Liver (tissue), 9 donors: Measurements from ENCODE around the gene CRYGS. TPM values are rescaled to one million over a fixed set of nuclear protein-coding genes. Genes with fewer than 3 reads are reported as not detected.

Experiments
- DNase-seq: peaks from one replicate; pipeline ENCODE4 v3.0.0-alpha.2; 2017; ENCODE audit warnings: low spot score
- H3K27ac ChIP-seq, 2 donors: one replicate each; pipeline ENCODE4 v1.7.0; 2013; ENCODE audit warnings: inconsistent platforms in 2 of 2, low read length in 2 of 2, control low read depth in 1 of 2, low read depth in 1 of 2, mild to moderate bottlenecking in 1 of 2
- H3K27me3 ChIP-seq, 4 donors: one replicate each; pipeline versions ENCODE4 v1.6.1 to v1.7.0; 2013; ENCODE audit warnings: low read length in 3 of 4, inconsistent platforms in 1 of 4, mild to moderate bottlenecking in 1 of 4, moderate library complexity in 1 of 4; ENCODE audit not compliant: control insufficient read depth in 4 of 4, insufficient read depth in 4 of 4
- H3K36me3 ChIP-seq, 4 donors: one replicate each; pipeline versions ENCODE4 v1.6.1 to v1.7.0; 2013; ENCODE audit warnings: low read length in 3 of 4, mild to moderate bottlenecking in 3 of 4, low read depth in 1 of 4, moderate library complexity in 1 of 4; ENCODE audit not compliant: control insufficient read depth in 4 of 4, insufficient read depth in 3 of 4
- H3K4me1 ChIP-seq, 4 donors: one replicate each; pipeline versions ENCODE4 v1.6.1 to v1.7.0; 2013; ENCODE audit warnings: low read length in 3 of 4, mild to moderate bottlenecking in 3 of 4, moderate library complexity in 1 of 4; ENCODE audit not compliant: control insufficient read depth in 4 of 4, insufficient read depth in 4 of 4
- H3K4me3 ChIP-seq, 3 donors: one replicate each; pipeline versions ENCODE4 v1.6.1 to v1.7.0; 2013; ENCODE audit warnings: low read length in 3 of 3, control low read depth in 1 of 3, low read depth in 1 of 3, mild to moderate bottlenecking in 1 of 3
- H3K9ac ChIP-seq, 2 donors: one replicate each; pipeline ENCODE4 v1.7.0; 2013; ENCODE audit warnings: low read length in 2 of 2, mild to moderate bottlenecking in 2 of 2, moderate library complexity in 2 of 2, control low read depth in 1 of 2, low read depth in 1 of 2
- H3K9me3 ChIP-seq, 4 donors: one replicate each; pipeline versions ENCODE4 v1.6.1 to v1.7.0; 2013; ENCODE audit warnings: low read length in 3 of 4; ENCODE audit not compliant: control insufficient read depth in 4 of 4
- ATF3 ChIP-seq: IDR thresholded peaks from 2 replicates; pipeline ENCODE4 v1.6.1; 2016; ENCODE audit warnings: antibody characterized with exemption
- CTCF ChIP-seq: fragments of 150-350 bp; IDR thresholded peaks from 2 replicates; pipeline ENCODE4 v1.5.1; 2017; ENCODE audit warnings: improper control_type of control experiment, low read depth, low read length; ENCODE audit not compliant: missing input control
- EGR1 ChIP-seq, 2 donors: IDR thresholded peaks; 2 replicates each; pipeline ENCODE4 v1.6.1; 2016 to 2018; ENCODE audit warnings: antibody characterized with exemption in 2 of 2, low read depth in 2 of 2
- FOXA1 ChIP-seq: IDR thresholded peaks from 2 replicates; pipeline ENCODE4 v1.6.1; 2016; ENCODE audit warnings: antibody characterized with exemption
- FOXA2 ChIP-seq: IDR thresholded peaks from 2 replicates; pipeline ENCODE4 v1.6.1; 2016; ENCODE audit warnings: antibody characterized with exemption
- GABPA ChIP-seq, 2 donors: IDR thresholded peaks in 1 of 2; conservative IDR thresholded peaks in 1 of 2; 2 replicates each; pipeline ENCODE4 v1.6.1; 2016; ENCODE audit warnings: antibody characterized with exemption in 2 of 2, mild to moderate bottlenecking in 1 of 2, moderate library complexity in 1 of 2
- HNF4A ChIP-seq, 2 donors: conservative IDR thresholded peaks; 2 replicates each; pipeline ENCODE4 v1.6.1; 2016; ENCODE audit warnings: antibody characterized with exemption in 2 of 2, mild to moderate bottlenecking in 2 of 2
- HNF4G ChIP-seq: IDR thresholded peaks from 2 replicates; pipeline ENCODE4 v1.6.1; 2016; ENCODE audit warnings: antibody characterized with exemption
- JUND ChIP-seq, 2 donors: IDR thresholded peaks; 2 replicates each; pipeline ENCODE4 v1.6.1; 2016; ENCODE audit warnings: antibody characterized with exemption in 2 of 2
- MAX ChIP-seq: IDR thresholded peaks from 2 replicates; pipeline ENCODE4 v1.6.1; 2016; ENCODE audit warnings: antibody characterized with exemption
- NR2F2 ChIP-seq: IDR thresholded peaks from 2 replicates; pipeline ENCODE4 v1.6.1; 2016; ENCODE audit warnings: antibody characterized with exemption
- RAD21 ChIP-seq, 2 donors: IDR thresholded peaks; 2 replicates each; pipeline ENCODE4 v1.6.1; 2016; ENCODE audit warnings: antibody characterized with exemption in 2 of 2, mild to moderate bottlenecking in 2 of 2
- REST ChIP-seq: IDR thresholded peaks from 2 replicates; pipeline ENCODE4 v1.6.1; 2016; ENCODE audit warnings: antibody characterized with exemption, mild to moderate bottlenecking
- RXRA ChIP-seq, 2 donors: IDR thresholded peaks; 2 replicates each; pipeline ENCODE4 v1.6.1; 2017 to 2018; ENCODE audit warnings: antibody characterized with exemption in 2 of 2, mild to moderate bottlenecking in 1 of 2
- SP1 ChIP-seq: IDR thresholded peaks from 2 replicates; pipeline ENCODE4 v1.6.1; 2018; ENCODE audit warnings: antibody characterized with exemption, mild to moderate bottlenecking
- TAF1 ChIP-seq: conservative IDR thresholded peaks from 2 replicates; pipeline ENCODE4 v1.6.1; 2016; ENCODE audit warnings: antibody characterized with exemption, mild to moderate bottlenecking
- YY1 ChIP-seq: IDR thresholded peaks from 2 replicates; pipeline ENCODE4 v1.6.1; 2016; ENCODE audit warnings: antibody characterized with exemption, mild to moderate bottlenecking
- ZBTB33 ChIP-seq: IDR thresholded peaks from 2 replicates; pipeline ENCODE4 v1.6.1; 2016; ENCODE audit warnings: antibody characterized with exemption
- WGBS: extraction: QIAGEN DNeasy Blood & Tissue Kit; methylation state at CpG from one replicate; pipeline ENCODE4 v1.1.7; 2013; 5-methylcytosine and 5-hydroxymethylcytosine counted together
- polyA plus RNA-seq, 2 donors: library from polyadenylated mRNA; stranded (reverse) in 1 of 2; unstranded in 1 of 2; fragments of 200-250 nt in 1 of 2; fragments of >200 nt in 1 of 2; fragmentation: Nextera tagmentation in 1 of 2; extraction: Ambion mirVana in 1 of 2; gene quantifications; one replicate each; pipeline versions ENCODE4 v1.2.1 to v1.2.3, GENCODE V29; 2013 to 2015
- total RNA-seq, 2 donors: library from RNA; depleted of rRNA; stranded (reverse); fragments of >200 nt; gene quantifications; one replicate each; pipeline ENCODE4 v1.2.3, GENCODE V29; 2014
- donor health status: healthy.
- donor health status: healthy.
- donor health status: healthy.
- donor health status: healthy.
- donor health status: healthy.

Gene CRYGS
- total and polyA plus RNA-seq, 4 donors: 0.53 to 3.6 (median 1.2) TPM

GRCh38 chr3:186540221-186540834, 3.9 kb downstream of the CRYGS start:
- Histone ChIP-seq H3K36me3 (peaks cover 0 to 7% (median 2%) of the 10 kb centered on the region in 4 donors), H3K27ac (no peak overlapping the region), H3K4me1 (peaks cover 0 to 11% (median 0%) of the 10 kb centered on the region in 4 donors), H3K9ac (peak overlapping the region; percentile 31 to 44), H3K27me3 (no peaks in the 10 kb centered on the region), H3K9me3 (no peaks in the 10 kb centered on the region), H3K4me3 (no peak overlapping the region)
- DNase-seq: peak; percentile 73
- TF ChIP-seq FOXA1 (no peak), JUND (IDR thresholded peaks at IDR 0.05) (peak in 1 of 2 donors; percentile 59), SP1 (no peak), TAF1 (no peak), HNF4A (conservative IDR thresholded peaks at IDR 0.05) (no peak), REST (no peak), MAX (no peak), HNF4G (no peak), FOXA2 (no peak), EGR1 (IDR thresholded peaks at IDR 0.05; ENCODE audit: low read depth in 2 of 2) (no peak), GABPA (IDR thresholded peaks at IDR 0.05 in 1 of 2, conservative IDR thresholded peaks at IDR 0.05 in 1 of 2) (no peak), NR2F2 (peak; percentile 32), RXRA (IDR thresholded peaks at IDR 0.05) (no peak), ATF3 (no peak), YY1 (no peak), RAD21 (IDR thresholded peaks at IDR 0.05) (peak; percentile 98), CTCF (peak; percentile 79)
- 11% methylated on average over 8 of the region's 8 CpGs for WGBS

- 95% methylated on average over 3 of the region's 3 CpGs for WGBS
- no peak overlapping the region for H3K9ac ChIP-seq
- no peak overlapping the region for H3K4me3 ChIP-seq
- H3K27me3 ChIP-seq: no peaks in the 10 kb centered on the region
- DNase-seq: no peak
- H3K27ac ChIP-seq: no peak overlapping the region
- H3K9me3 ChIP-seq: no peaks in the 10 kb centered on the region
- peaks cover 0 to 4% (median 0%) of the 10 kb centered on the region in 4 donors for H3K36me3 ChIP-seq
- peaks cover 0 to 11% (median 0%) of the 10 kb centered on the region in 4 donors for H3K4me1 ChIP-seq
- TF ChIP-seq FOXA1 (no peak), EGR1 (IDR thresholded peaks at IDR 0.05; ENCODE audit: low read depth in 2 of 2) (no peak), NR2F2 (no peak), JUND (IDR thresholded peaks at IDR 0.05) (no peak), ZBTB33 (no peak), CTCF (no peak), TAF1 (no peak), ATF3 (no peak), HNF4G (no peak), RAD21 (IDR thresholded peaks at IDR 0.05) (no peak)
Measured at GRCh38 chr3:186538779-186539178, 5.4 kb downstream of the CRYGS start.
